ENCODE results near the gene AKIRIN2.
"Not testable (repeated sequence)": the region's sequence is repeated elsewhere in the genome, so short reads cannot be mapped to it uniquely, and the experiment has no call there.

The AKIRIN2 gene

DNA sequence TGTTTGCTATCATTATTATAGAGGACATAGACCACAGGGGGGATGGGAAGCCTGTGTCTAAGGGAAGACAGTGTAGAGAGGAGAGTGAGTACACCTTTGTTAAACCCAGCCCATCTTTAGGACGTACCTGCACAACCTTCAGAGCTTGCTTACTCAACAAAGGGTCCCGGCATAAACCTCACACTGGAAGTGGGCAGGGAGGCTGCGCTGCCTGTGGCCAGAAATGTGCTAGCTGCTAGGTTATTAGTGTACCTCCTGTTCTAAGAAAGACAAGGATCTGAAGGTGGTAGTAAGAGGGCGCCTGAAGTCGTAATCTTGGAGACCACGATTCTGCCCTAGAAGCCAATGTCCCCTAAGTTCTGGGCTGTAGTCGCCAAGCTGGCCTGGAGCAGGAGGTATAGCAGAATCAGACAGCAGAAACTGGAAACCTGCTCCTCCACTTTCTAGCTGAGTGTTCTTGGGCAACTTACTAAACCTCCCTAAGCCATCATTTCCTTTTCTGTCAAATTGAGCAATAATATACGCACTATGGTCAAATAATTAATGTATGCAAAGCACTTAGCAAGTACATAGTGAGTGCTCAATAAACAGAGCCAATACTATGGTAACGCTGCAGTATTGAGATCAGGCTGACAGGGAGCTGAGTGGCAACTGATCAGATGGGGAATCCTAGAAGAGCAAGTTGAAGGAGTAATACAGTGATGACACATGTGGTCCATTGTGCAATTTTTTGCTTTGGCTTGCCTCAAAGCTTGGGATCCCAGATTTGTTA is 16.8 kb upstream of the AKIRIN2 start:
- peak; percentile 61 for DNase-seq

DNA sequence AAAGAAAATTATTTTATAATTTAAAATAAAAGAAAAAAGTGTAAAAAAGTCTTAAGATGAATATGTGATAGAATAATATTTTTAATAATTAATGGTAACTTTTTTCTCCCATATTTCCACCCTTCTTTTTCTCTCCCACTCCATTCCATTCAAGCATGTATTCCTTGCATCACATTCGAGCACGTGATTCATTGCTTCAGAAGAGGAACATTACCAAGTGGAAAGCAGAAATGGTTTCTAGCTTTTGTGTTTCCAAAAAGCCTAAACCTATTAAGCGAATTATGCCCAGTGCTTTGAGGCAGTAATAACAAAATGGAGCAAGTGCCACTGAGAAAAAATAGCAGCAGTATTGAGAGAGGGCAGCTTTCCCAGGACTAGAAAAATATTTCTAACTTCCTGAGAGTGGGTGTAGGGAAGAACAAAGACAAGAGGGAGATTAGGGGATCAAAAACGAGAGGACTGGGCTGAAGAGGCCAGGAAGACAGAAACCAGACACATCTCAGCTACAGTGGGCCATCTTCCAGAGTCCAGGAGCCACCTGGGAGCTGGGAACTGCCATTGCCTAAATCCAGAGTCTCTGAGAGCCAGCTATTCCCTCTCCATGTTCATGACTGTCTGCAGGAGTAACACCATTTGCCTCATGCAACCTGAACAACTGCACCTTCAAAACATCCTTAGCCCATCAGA is 15.0 kb upstream of the AKIRIN2 start:
- no peak for DNase-seq

DNA sequence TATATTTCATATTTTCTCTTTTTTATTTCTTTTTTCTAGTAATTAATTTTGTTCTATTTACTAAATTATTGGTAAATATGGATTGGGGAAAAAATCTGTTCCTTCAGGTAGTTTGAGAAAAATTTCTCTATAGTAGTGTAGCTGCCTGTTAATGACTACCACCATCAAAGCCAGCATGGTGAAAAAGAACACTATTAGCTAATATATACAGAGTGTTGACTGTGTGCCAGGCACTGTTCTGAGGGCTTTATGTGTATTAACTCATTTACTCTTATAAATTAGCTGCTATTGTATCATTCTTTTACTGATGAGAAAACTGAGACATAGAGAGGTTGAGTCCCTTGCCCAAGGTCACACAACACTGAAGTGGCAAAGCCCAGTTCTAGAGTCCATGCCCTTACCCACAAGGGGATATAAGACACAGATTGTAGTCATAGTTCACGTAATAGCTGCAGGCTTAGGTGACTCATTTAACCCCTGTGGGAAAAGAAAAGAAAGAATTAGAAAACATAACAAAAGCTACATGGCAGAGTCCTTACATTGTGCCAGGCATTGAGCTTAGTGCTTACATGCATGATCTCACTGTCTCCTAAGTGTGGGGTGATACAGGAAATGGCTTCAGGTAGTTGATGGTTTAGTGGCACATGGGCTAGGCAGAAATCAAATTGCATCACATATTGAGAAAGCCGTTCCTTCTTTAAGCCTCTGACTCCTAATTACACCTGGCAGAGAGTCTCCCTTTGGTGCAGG is 12.2 kb upstream of the AKIRIN2 start:
- DNase-seq: peak; percentile 80

DNA sequence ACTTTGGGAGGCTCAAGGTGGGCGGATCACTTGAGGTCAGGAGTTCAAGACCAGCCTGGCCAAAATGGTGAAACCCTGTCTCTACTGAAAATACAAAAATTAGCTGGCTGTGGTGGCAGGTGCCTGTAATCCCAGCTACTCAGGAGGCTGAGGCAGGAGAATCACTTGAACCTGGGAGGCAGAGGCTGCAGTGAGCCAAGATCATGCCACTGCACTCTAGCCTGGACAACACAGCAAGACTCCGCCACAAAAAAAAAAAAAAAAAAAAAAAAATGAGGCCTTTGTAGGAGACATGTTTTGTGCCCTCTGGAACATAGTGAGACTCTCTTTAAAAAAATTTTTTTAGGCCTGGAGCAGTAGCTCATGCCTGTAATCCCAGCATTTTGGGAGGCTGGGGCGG is 10.7 kb upstream of the AKIRIN2 start:
- DNase-seq: not testable (repeated sequence)

DNA sequence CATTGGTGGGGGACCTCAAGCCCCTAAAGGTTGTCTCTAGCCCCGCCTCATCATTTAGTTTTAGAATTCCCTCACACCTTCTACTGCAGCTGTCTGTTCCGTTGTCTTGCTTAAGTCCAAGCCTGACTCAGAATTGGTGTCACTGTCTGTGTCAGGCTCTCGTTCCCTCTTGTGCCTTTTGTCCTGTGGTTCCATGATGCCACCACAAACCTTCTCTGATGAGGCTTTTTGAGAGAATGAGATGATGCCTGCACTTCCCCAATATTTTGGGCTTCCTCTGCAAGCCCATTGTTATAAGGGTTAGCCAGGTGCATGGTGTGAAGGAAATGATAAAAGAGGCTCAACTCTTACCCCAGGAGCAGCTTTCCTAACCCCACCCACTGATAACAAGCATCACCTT is 8.1 kb upstream of the AKIRIN2 start:
- peak; percentile 75 for DNase-seq

DNA sequence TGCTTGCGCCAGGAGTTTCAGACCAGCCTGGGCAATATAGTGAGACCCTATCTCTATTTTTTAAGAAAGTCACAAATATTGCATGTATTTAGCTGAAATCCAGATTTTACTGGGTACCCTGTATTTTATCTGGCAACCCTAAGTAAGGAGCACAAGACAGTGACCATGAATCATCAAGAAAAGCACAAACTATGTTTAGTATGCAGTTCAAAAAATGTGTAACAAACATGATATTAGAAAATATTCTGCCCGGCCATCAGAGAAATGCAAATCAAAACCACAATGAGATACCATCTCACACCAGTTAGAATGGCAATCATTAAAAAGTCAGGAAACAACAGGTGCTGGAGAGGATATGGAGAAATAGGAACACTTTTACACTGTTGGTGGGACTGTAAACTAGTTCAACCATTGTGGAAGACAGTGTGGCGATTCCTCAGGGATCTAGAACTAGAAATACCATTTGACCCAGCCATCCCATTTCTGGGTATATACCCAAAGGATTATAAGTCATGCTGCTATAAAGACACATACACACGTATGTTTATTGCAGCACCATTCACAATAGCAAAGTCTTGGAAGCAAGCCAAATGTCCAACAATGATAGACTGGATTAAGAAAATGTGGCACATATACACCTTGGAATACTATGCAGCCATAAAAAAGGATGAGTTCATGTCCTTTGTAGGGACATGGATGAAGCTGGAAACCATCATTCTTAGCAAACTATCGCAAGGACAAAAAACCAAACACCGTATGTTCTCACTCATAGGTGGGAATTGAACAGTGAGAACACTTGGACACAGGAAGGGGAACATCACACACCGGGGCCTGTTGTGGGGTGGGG is 6.8 kb upstream of the AKIRIN2 start:
- not testable (repeated sequence) for DNase-seq

DNA sequence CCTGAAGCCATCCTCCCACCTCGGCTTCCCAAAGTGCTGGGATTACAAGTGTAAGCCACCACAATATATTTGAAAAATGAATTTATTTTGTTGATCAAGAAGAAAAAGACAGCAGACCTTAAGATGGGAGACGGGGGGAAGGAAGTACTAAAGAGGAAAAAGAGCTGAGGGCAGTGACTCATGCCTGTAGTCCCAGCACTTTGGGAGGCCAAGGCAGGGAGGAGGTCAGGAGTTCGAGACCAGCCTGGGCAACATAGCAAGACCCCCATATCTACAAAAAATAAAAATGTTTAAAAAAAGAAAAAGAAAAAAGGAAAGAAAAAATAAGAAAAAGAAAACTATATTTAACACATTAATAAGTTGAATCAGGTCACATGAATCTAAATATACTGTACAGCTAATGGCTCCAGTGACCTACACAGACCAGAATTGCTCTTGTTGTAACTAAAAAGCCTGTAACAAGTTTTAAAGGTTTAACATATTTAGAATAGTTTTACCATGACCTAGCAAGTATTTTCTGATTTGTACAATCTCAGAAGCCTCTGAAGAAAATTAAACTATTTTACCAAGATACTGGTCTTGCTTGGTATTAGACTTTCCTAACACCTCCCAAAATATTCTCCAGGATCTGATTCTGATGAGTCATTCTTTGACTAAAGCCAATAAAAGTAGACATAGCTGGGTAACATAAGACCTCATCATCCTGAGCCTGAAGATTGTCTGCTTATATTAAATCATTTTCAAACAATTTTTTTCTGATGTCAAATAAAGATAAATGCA is 4.3 kb upstream of the AKIRIN2 start:
- DNase-seq: no peak

DNA sequence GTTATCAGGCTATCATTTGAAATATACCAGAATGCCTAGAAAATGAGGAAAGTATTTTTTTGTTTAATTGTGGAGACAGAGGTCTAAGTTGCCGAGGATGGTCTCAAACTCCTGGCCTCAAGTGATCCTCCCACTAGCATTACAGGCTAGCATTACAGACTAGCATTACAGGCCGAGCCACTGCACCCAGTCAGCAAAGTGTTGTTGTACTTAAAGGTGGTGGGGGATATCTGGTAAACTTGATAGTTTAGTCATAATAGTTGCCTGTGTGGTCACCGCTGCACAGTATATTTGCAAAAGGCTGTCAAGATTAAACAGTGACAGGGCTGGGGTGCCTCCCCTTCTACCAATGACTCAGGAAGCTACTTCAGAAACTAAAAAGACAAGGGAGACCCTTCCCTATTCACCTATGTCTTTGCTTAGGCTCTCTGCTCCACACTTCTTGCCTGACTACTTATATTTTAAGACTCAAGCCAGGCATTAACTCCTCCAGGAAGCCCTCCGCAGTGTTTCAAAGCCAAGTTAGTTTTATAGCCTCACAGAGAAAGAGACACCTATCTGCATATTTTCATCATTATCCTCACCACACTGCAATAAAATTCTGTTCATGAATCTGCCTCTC is 3.1 kb upstream of the AKIRIN2 start:
- peak; percentile 92 for DNase-seq

DNA sequence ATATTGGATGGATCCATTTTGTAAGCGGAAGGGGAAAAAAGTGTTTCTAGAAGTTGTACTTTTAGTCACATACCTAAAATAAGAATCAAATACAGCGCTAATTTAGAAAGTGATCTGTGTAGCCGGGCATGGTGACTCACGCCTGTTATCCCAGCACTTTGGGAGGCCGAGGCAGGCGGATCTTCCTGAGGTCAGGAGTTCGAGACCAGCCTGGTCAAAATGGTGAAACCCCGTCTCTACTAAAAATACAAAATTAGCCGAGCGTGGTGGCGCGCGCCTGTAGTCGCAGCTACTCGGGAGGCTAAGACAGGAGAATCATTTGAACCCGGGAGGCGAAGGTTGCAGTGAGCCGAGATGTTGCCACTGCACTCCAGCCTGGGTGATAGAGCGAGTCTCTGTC is 1.0 kb upstream of the AKIRIN2 start:
- not testable (repeated sequence) for DNase-seq

DNA sequence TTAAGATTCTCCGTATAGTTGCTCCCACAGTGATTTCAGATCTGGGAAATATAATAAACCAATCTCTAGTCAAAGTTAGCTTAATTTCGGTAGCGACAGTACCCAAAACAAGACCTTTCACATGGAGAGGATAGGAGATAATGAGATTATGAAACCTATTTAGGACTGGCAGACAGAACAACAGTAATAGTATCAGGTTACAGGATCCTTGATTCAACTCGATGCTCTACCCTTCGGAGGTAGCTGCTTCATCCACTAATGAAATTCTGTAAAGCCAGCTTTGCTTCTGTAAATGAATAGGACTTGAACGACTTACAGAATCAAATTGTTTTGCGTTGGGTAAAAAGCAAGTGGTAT is 534 bp upstream of the AKIRIN2 start:
- DNase-seq: no peak

DNA sequence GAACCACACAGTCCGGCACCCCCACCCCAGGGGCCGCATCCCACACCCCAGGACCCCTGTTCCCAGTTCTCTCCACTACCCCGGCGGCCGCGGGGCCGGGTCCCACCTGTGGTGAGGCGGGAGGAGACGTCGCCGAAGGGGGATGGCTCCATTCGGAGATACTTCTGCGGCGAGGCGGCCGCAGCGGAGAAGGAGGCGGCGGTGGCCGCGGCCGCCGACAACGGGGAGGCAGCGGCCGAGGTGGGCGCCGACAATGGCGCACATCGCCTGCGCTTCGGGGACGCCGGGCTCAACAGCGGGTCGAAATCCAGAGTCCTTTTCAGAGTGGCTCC is 723 bp downstream of the AKIRIN2 start:
- DNase-seq: no peak

DNA sequence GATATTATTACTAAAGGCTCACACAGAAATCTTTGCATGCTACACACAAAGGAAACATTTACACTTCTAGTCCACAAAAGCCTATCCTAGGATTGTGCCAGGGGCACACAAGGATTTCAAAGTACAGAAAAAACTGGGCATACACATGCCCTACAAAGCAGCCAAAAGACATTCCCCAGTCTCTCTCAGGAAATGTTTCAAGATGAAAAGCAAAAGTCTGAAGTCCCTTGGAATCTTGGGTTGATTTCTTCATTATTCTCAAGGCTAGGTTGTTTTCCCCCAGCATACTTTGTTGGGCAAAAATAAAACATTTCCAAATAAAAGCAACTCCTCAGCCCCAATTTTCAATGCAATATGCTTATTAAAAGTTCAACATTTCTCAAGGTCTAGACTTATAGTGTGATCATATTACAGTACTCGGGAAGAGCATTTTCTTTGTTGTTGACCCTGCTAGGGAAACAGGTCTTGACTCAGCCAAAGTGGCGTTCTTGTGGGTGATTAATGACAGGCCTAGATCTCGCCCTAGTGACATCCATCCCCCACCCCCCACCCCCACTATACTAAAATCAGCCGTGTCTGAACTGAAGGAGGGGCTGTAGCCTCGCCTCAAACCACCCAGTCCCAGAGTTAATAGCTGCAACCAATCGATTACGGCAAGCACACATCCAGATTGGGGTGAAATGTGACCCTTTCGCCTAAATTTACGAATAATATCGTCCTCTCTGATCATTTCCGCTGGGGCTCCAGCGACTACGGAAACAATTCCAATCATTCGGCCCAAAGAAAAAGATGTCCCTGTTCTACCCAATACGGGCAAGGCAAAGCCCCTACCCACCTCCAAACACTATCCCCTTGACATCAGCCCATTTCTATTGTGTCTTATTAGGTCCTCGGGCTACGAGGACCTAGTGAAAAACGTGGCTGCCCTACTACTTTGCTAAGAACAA is 1.4 kb downstream of the AKIRIN2 start:
- DNase-seq: peak; percentile 75

DNA sequence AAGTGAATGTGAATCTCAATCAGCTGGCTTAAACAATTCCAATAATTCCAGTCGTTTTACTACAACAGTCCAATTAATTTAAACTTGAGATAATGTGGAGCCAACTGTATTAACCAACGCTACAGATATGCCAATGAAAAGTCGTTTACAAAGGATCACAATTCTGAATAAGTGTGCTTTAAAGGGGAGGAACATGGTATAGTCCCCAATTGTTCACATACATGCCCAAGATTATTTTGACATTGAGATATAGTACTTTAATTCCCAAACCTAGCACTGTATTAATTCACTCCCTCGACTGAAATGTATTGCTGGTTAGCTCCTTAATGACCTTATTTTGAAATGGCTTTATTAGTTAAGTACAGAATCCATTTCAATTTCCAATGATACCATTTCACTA is 2.5 kb downstream of the AKIRIN2 start:
- DNase-seq: no peak

DNA sequence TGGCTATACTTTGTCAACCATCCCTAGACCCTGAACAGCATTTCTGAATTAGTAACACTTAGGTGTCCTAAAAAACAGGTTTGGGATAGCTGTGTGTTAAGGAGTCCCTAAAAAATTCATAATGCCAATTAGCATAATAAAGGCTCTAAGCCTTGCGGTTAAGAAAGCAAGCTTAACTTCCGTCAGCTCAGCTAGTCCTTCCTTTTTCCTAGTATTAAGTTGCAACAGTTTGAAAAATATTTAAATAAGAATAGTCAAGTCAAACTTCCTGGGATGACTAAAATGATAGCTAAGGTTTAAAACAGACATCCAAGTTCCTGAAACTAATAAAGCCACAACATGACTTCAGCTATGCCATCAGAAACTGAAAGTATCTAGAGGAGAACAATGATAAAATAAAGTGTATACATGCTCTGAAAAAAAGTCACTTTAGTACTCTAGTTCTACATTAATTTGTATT is 3.5 kb downstream of the AKIRIN2 start:
- DNase-seq: peak; percentile 69

DNA sequence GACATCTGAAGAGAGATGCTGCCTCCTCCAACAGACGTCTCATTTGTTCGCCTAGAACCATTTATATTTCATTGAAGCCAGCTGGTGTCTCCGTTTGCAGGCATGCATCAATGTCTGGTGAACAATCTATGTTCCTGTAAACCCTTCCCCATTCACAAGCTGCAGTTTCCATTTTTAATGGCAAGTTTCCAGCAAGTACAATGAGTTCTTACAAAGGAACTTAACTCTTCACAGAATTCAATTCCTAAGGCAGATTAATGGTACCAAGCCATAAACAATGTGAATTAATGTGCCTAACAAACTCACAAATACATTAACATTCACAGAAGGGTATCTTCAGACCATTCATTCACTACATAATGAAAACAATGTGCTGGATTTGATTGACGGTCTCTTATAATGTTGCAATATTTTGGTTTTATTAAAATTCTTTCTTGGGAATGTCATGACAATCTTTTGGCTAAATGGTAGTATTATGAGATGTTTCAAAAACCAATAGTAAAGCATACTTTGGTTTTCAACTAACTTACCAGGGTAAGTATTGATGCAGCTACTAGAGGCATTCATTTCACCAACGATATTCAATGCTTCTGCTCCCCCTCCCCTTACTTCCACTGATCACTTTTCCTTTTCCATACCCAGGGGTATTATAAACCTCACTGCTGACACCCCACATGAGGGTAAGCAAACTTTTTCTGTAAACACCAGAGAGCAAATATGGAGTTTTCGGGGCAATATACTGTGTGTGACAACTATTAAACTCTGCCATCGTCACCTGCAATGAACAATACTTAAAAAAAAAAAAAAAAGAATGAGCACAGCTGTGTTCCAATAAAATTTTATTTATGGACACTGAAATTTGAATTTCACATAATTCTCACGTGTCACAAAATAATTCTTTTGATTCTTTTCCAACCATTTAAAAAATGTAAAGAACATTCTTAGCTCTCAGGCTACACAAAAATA is 4.2 kb downstream of the AKIRIN2 start:
- DNase-seq: no peak

DNA sequence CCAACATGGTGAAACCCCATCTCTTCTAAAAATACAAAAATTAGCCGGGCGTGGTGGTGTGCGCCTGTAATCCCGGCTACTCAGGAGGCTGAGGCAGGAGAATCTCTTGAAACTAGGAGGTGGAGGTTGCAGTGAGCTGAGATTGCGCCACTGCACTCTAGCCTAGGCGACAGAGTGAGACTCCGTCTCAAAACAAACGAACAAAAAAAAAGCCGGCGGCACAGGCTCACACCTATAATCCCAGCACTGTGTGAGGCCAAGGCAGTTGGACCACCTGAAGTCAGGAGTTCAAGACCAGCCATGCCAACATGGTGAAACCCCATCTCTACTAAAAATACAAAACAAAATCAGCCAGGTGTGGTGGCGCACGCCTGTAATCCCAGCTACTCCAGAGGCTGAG is 5.2 kb downstream of the AKIRIN2 start:
- DNase-seq: not testable (repeated sequence)

DNA sequence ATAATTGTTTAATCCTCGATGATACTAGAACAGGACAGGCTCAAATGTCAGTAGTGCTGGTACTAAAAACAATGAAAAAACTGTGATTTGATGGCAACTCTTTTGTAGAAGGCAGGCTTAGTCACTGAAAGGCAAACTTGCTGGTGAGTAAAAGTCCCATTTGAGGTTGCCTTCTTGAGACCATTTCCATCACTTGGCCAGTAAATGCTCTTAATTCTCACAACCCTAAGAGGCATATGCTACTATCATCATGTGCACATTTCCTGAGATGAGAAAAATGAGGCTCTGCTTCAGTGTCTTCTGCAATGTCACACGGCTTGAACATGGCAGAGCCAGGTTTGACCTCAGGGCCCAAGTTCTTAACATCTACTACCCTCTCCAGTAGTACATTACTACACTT is 9.9 kb downstream of the AKIRIN2 start:
- no peak for DNase-seq

DNA sequence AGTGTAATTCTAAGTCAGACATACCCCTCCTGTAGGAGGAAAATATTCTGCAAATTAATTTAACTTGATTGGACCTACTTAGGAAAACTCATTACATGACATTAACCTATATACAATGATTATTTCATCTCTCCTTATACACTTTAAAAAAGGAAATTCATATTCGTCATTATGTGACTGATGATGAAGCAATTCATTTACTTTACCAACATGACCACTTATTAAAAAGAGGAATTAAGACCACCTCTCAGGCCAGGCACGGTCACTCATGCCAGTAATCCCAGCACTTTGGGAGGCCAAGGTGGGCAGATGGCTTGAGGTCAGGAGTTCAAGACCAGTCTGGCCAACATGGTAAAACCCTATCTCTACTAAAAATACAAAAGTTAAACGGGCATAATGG is 11.6 kb downstream of the AKIRIN2 start:
- DNase-seq: no peak

DNA sequence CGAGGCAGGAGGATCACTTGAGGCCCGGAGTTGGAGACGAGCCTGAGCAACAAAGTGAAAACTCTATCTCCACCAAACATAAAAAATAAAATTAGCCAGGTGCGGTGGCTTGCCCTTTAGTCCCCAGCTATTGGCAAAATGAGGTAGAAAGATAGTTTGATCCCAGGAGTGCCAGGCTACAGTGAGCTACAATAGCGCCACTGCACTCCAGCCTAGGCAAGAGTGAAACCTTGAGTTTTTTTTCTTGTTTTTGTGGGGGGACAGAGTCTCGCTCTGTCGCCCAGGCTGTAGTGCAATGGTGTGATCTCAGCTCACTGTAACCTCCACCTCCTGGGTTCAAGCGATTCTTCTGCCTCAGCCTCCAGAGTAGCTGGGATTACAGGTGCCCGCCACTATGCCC is 14.1 kb downstream of the AKIRIN2 start:
- not testable (repeated sequence) for DNase-seq
